HCT116 (cell line): Measurements from ENCODE around the gene SKIC8. TPM values are rescaled to one million over a fixed set of nuclear protein-coding genes. Genes with fewer than 3 reads are reported as not detected.

Source experiments
- ATAC-seq: fragments of 200-7000 bp; cut with Tn5 transposase; 2 replicates; pipeline ENCODE4 v1.9.1; 2020; ENCODE audit warnings: mild to moderate bottlenecking, moderate library complexity
- BruUV-seq: library from RNA; stranded (reverse); fragments of 400-500 nt; replicated peaks from 2 replicates; lab custom pipeline; 2021; lab: Mats Ljungman, UMichigan
- CTCF ChIA-PET: fragments of 300-600 bp; sonication (Branson Sonifier 250); formaldehyde crosslinking; loops from one replicate; lab custom pipeline; 2021; ENCODE audit warnings: antibody characterized with exemption; lab: Charles Lee
- POLR2A ChIA-PET: fragments of 300-600, 350-600 bp; sonication (Branson Sonifier 250); formaldehyde crosslinking; loops from one replicate; lab custom pipeline; 2021; ENCODE audit warnings: antibody characterized with exemption; lab: Charles Lee
- RAD21 ChIA-PET, 2 experiments: fragments of 300-600 bp; sonication (Branson Sonifier 250); formaldehyde crosslinking; loops; one replicate each; lab custom pipeline; 2023; ENCODE audit warnings: low total read pairs in 2 of 2; ENCODE audit not compliant: uncharacterized antibody in 2 of 2, unreplicated experiment in 2 of 2, low non-redundant PET in 1 of 2; lab: Charles Lee
- DNase-seq: peaks from one replicate; pipeline ENCODE4 v3.0.0-alpha.2; 2010; ENCODE audit warnings: low read depth, low spot score
- H2AFZ ChIP-seq: fragments of 200-600 bp; shearing (Covaris generic), sonication (generic); 2 replicates; pipeline ENCODE4 v1.6.1; 2017; ENCODE audit warnings: low read depth, mixed run types, mixed read lengths, antibody characterized with exemption, low read length; ENCODE audit not compliant: poor library complexity, severe bottlenecking
- H3K27ac ChIP-seq: 2 replicates; pipeline ENCODE4 v1.5.1; 2012; ENCODE audit warnings: low read depth, low read length
- H3K27me3 ChIP-seq: fragments of 200-600 bp; sonication (generic); 2 replicates; pipeline ENCODE4 v1.6.1; 2016; ENCODE audit warnings: mixed run types, low read length, mixed read lengths; ENCODE audit not compliant: insufficient read depth
- H3K36me3 ChIP-seq, 2 experiments: fragments of 200-500 bp in 1 of 2; fragments of 200-600 bp in 1 of 2; sonication (Bioruptor generic) in 1 of 2; sonication (generic) in 1 of 2; 2 replicates each; pipeline versions ENCODE4 v1.5.1 to v1.6.1; 2014 to 2016; ENCODE audit warnings: low read length in 2 of 2, inconsistent platforms in 1 of 2, mixed read lengths in 1 of 2, mixed run types in 1 of 2; ENCODE audit not compliant: insufficient read depth in 2 of 2, control insufficient read depth in 1 of 2
- H3K4me1 ChIP-seq, 2 experiments: fragments of 200-600 bp in 1 of 2; sonication (generic) in 1 of 2; 2 replicates each; pipeline versions ENCODE4 v1.5.1 to v1.6.1; 2012 to 2017; ENCODE audit warnings: low read length in 2 of 2, inconsistent platforms in 1 of 2, mild to moderate bottlenecking in 1 of 2, mixed read lengths in 1 of 2, mixed run types in 1 of 2, moderate library complexity in 1 of 2; ENCODE audit not compliant: insufficient read depth in 2 of 2, control insufficient read depth in 1 of 2
- H3K4me2 ChIP-seq: fragments of 200-600 bp; sonication (generic); 2 replicates; pipeline ENCODE4 v1.6.1; 2017; ENCODE audit warnings: mixed run types, low read length, mixed read lengths
- H3K4me3 ChIP-seq, 2 experiments: fragments of 200-600 bp in 1 of 2; sonication (generic) in 1 of 2; replicated peaks in 1 of 2; 2 replicates each; pipeline ENCODE4 v1.5.1; 2011 to 2016; ENCODE audit warnings: low read length in 2 of 2, control low read depth in 1 of 2, low read depth in 1 of 2, mild to moderate bottlenecking in 1 of 2, mixed read lengths in 1 of 2, mixed run types in 1 of 2
- H3K79me2 ChIP-seq: fragments of 200-600 bp; sonication (generic); 2 replicates; pipeline ENCODE4 v1.6.1; 2017; ENCODE audit warnings: mild to moderate bottlenecking, mixed run types, low read length, moderate library complexity, mixed read lengths; ENCODE audit not compliant: insufficient read depth
- H3K9ac ChIP-seq: fragments of 200-600 bp; sonication (generic); 2 replicates; pipeline ENCODE4 v1.6.1; 2016; ENCODE audit warnings: low read length, mixed read lengths
- H3K9me2 ChIP-seq: fragments of 200-600 bp; sonication (generic), shearing (Covaris generic); 2 replicates; pipeline ENCODE4 v1.6.1; 2017; ENCODE audit warnings: mixed run types, mild to moderate bottlenecking, moderate library complexity; ENCODE audit not compliant: insufficient read depth
- H3K9me3 ChIP-seq, 2 experiments: fragments of 200-500 bp in 1 of 2; fragments of 200-600 bp in 1 of 2; sonication (Bioruptor generic) in 1 of 2; sonication (generic) in 1 of 2; 2 replicates each; pipeline ENCODE4 v1.6.1; 2014 to 2017; ENCODE audit warnings: low read length in 2 of 2, mixed read lengths in 2 of 2, inconsistent platforms in 1 of 2, low read depth in 1 of 2, mild to moderate bottlenecking in 1 of 2, mixed run types in 1 of 2, moderate library complexity in 1 of 2; ENCODE audit not compliant: control insufficient read depth in 1 of 2, insufficient read depth in 1 of 2
- H4K20me1 ChIP-seq: fragments of 200-600 bp; sonication (generic), shearing (Covaris generic); 2 replicates; pipeline ENCODE4 v1.6.1; 2017; ENCODE audit warnings: mixed run types, mild to moderate bottlenecking, moderate library complexity; ENCODE audit not compliant: insufficient read depth
- CBX3 ChIP-seq: IDR thresholded peaks from 2 replicates; pipeline ENCODE4 v1.6.1; 2012; ENCODE audit warnings: low read depth
- EZH2 ChIP-seq: fragments of 200-600 bp; sonication (generic); IDR thresholded peaks from 2 replicates; pipeline ENCODE4 v1.6.1; 2017; ENCODE audit warnings: antibody characterized with exemption, mixed run types
- EZH2phosphoT487 ChIP-seq: fragments of 200-600 bp; IDR thresholded peaks from 2 replicates; pipeline ENCODE4 v1.6.1; 2018; ENCODE audit warnings: antibody characterized with exemption, borderline replicate concordance
- FOSL1 ChIP-seq: IDR thresholded peaks from 2 replicates; pipeline ENCODE4 v1.6.1; 2012; ENCODE audit warnings: low read depth
- POLR2A ChIP-seq: IDR thresholded peaks from 2 replicates; pipeline ENCODE4 v1.7.0; 2011; ENCODE audit warnings: borderline replicate concordance; ENCODE audit not compliant: insufficient read depth, insufficient read length; ENCODE audit errors: extremely low read depth
- POLR2AphosphoS5 ChIP-seq: IDR thresholded peaks from 2 replicates; pipeline ENCODE4 v1.6.1; 2011; ENCODE audit warnings: mild to moderate bottlenecking, low read depth, low read length, moderate library complexity
- SIN3A ChIP-seq: IDR thresholded peaks from 2 replicates; pipeline ENCODE4 v1.6.1; 2012; ENCODE audit warnings: low read depth
- SP1 ChIP-seq: IDR thresholded peaks from 2 replicates; pipeline ENCODE4 v1.6.1; 2012; ENCODE audit warnings: low read depth
- SRF ChIP-seq: IDR thresholded peaks from 2 replicates; pipeline ENCODE4 v1.6.1; 2012; ENCODE audit warnings: low read depth
- TCF7L2 ChIP-seq: IDR thresholded peaks from 2 replicates; pipeline ENCODE4 v1.7.0; 2011; ENCODE audit warnings: borderline replicate concordance, inconsistent platforms; ENCODE audit not compliant: insufficient read depth, insufficient read length; ENCODE audit errors: extremely low read depth
- intact Hi-C: fragments of 100-400 bp; cut with micrococcal nuclease; formaldehyde crosslinking; loops from 2 replicates; pipeline ENCODE4 v1.10.0; 2022
- total RNA-seq: library from RNA; stranded (reverse); gene quantifications from one replicate; pipeline ENCODE4 v1.2.1, GENCODE V29; 2021; ENCODE audit not compliant: unreplicated experiment
- TF ChIP-seq, protein P1 (sequence below): IDR thresholded peaks from 2 replicates; pipeline ENCODE4 v1.6.1; 2012
- TF ChIP-seq, protein P2 (sequence below): IDR thresholded peaks from 2 replicates; pipeline ENCODE4 v1.6.1; 2012
- TF ChIP-seq, protein P3 (sequence below), 3 experiments: fragments of 200-600 bp in 1 of 3; sonication (generic) in 1 of 3; IDR thresholded peaks in 2 of 3; conservative IDR thresholded peaks in 1 of 3; 2 replicates each; pipeline ENCODE4 v1.5.1; 2012 to 2017; ENCODE audit warnings: low read depth in 2 of 3, low read length in 2 of 3, antibody characterized with exemption in 1 of 3, borderline replicate concordance in 1 of 3, control low read depth in 1 of 3, mild to moderate bottlenecking in 1 of 3, mixed read lengths in 1 of 3, mixed run types in 1 of 3, moderate library complexity in 1 of 3; ENCODE audit not compliant: insufficient read depth in 1 of 3

Gene SKIC8
- total RNA-seq, 1 experiment from 2014 or later = 57.1 TPM

DNA sequence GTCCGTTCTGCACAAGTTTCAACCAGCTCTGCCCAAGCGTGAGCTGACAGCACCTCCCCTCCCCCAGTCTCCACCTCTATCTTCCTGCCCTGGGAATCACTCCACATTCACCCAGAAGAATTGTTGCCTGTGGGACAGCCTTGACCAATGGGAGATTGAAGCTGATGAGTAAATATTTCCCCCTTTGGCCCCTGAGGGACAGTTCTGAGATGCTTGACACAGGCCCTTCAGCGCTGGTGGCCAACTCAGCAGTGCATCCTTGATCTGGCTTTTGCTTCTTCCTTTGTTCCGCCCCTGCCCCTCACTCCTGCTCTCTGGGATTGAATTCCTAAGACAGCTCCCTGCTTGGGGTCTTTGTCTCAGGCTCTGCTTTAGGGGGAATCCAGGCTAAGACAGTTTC is 13.1 kb upstream of the SKIC8 start:
- RAD21 ChIA-PET = no interaction called here
- H3K9ac ChIP-seq = no peak overlapping the region
- H3K27ac ChIP-seq = no peak overlapping the region
- H3K9me3 ChIP-seq = no peaks in the 10 kb centered on the region
- no peaks in the 10 kb centered on the region for H3K36me3 ChIP-seq
- no peaks in the 10 kb centered on the region for H3K9me2 ChIP-seq
- POLR2A ChIA-PET = no interaction called here
- no peak overlapping the region for H3K4me2 ChIP-seq
- DNase-seq (no peak), ATAC-seq (no peak)
- no peaks in the 10 kb centered on the region for H3K27me3 ChIP-seq
- BruUV-seq = no TSS peak
- no peaks in the 10 kb centered on the region for H3K79me2 ChIP-seq
- intact Hi-C loops = no loop called here
- TF ChIP-seq SP1 = no peak
- TF ChIP-seq, protein P1, sequence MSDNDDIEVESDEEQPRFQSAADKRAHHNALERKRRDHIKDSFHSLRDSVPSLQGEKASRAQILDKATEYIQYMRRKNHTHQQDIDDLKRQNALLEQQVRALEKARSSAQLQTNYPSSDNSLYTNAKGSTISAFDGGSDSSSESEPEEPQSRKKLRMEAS = no peak
- no peak overlapping the region for H2AFZ ChIP-seq
- H3K4me1 ChIP-seq = peaks cover 4 to 19% of the 10 kb centered on the region in 2 experiments; a peak in 3 of 4 replicates
- H4K20me1 ChIP-seq = no peaks in the 10 kb centered on the region
- no peak overlapping the region for H3K4me3 ChIP-seq
- CTCF ChIA-PET = interaction anchor here (2.2 kb wide), 1 partner anchor 110 kb away, joined by 10 read pairs; no protein-coding TSS in a partner anchor

DNA sequence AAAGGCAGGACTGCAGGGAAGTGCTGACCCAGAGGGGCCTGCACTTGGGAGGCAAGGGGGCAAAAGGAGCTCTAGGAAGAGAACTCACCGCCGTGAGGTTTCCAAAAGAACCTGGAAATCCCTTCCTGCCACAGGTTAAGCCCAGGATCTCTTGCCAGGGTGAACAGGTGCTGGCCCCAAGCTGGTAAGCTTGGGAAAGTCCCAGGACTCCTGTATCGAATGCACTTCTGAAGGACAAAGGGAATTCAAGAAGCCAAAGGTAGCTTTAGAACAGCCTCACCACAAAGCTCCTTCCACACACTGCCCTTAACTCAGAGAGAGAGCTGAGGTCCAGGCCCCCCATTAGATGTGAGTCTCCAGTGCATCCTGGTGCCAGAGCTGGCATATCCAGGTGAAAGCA is 11.9 kb upstream of the SKIC8 start:
- Histone ChIP-seq H3K4me3 (no peak overlapping the region), H2AFZ (no peak overlapping the region), H3K9ac (no peak overlapping the region), H3K4me1 (peaks cover 4 to 11% of the 10 kb centered on the region in 2 experiments; a peak in 3 of 4 replicates), H3K27ac (no peak overlapping the region), H3K9me2 (no peaks in the 10 kb centered on the region), H3K79me2 (no peaks in the 10 kb centered on the region), H3K9me3 (no peaks in the 10 kb centered on the region), H4K20me1 (no peaks in the 10 kb centered on the region), H3K27me3 (no peaks in the 10 kb centered on the region), H3K36me3 (no peaks in the 10 kb centered on the region), H3K4me2 (no peak overlapping the region)
- no TSS peak for BruUV-seq
- ChIA-PET POLR2A (interaction anchor here (1.2 kb wide), 1 partner anchor 127 kb away, joined by 4 read pairs; the partner anchor contains the start of gene IREB2), RAD21 (no interaction called here), CTCF (interaction anchor here (1.0 to 2.2 kb wide), 3 partner anchors 104 to 124 kb away, joined by 3 to 10 read pairs (median 5); no protein-coding TSS in a partner anchor)
- no peak for TF ChIP-seq CBX3
- no peak for TF ChIP-seq SP1
- TF ChIP-seq, protein P2, sequence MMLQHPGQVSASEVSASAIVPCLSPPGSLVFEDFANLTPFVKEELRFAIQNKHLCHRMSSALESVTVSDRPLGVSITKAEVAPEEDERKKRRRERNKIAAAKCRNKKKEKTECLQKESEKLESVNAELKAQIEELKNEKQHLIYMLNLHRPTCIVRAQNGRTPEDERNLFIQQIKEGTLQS = no peak
- TF ChIP-seq SIN3A = no peak
- TF ChIP-seq EZH2 = no peak
- no peak for TF ChIP-seq EZH2phosphoT487
- TF ChIP-seq, protein P1 = no peak
- no peak for TF ChIP-seq TCF7L2
- TF ChIP-seq POLR2A = no peak
- TF ChIP-seq, protein P3, sequence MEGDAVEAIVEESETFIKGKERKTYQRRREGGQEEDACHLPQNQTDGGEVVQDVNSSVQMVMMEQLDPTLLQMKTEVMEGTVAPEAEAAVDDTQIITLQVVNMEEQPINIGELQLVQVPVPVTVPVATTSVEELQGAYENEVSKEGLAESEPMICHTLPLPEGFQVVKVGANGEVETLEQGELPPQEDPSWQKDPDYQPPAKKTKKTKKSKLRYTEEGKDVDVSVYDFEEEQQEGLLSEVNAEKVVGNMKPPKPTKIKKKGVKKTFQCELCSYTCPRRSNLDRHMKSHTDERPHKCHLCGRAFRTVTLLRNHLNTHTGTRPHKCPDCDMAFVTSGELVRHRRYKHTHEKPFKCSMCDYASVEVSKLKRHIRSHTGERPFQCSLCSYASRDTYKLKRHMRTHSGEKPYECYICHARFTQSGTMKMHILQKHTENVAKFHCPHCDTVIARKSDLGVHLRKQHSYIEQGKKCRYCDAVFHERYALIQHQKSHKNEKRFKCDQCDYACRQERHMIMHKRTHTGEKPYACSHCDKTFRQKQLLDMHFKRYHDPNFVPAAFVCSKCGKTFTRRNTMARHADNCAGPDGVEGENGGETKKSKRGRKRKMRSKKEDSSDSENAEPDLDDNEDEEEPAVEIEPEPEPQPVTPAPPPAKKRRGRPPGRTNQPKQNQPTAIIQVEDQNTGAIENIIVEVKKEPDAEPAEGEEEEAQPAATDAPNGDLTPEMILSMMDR (IDR thresholded peaks at IDR 0.05 in 2 of 3, conservative IDR thresholded peaks at IDR 0.05 in 1 of 3; ENCODE audit: borderline replicate concordance in 1 of 3, insufficient read depth in 1 of 3, low read depth in 2 of 3, low read length in 2 of 3) = no peak
- no peak for TF ChIP-seq SRF
- no peak for TF ChIP-seq POLR2AphosphoS5
- TF ChIP-seq FOSL1 = no peak
- intact Hi-C loops = no loop called here
- ATAC-seq = no peak
- DNase-seq = no peak
